ENCODE results near the gene PAPOLB.

Gene PAPOLB

GRCh38 chr7:4871930-4872675 is 10.3 kb upstream of the PAPOLB start:
- no peaks in the 10 kb centered on the region for H3K36me3 ChIP-seq (ENCODE audit: control insufficient read depth, insufficient read depth, low read length)
- H3K27me3 ChIP-seq (ENCODE audit: control insufficient read depth, insufficient read depth, low read length) = no peaks in the 10 kb centered on the region
- no peak overlapping the region for H3K27ac ChIP-seq (ENCODE audit: low read depth, low read length)
- H3K9ac ChIP-seq (ENCODE audit: low read length) = no peak overlapping the region
- no peak overlapping the region for H3K4me3 ChIP-seq (ENCODE audit: low read length)
- no peaks in the 10 kb centered on the region for H3K4me1 ChIP-seq (ENCODE audit: control insufficient read depth, insufficient read depth, low read length)

- Histone ChIP-seq H3K9ac (ENCODE audit: low read length) (no peak overlapping the region), H3K4me1 (ENCODE audit: control insufficient read depth, insufficient read depth, low read length) (no peaks in the 10 kb centered on the region), H3K4me3 (ENCODE audit: low read length) (no peak overlapping the region), H3K36me3 (ENCODE audit: control insufficient read depth, insufficient read depth, low read length) (no peaks in the 10 kb centered on the region), H3K27me3 (ENCODE audit: control insufficient read depth, insufficient read depth, low read length) (no peaks in the 10 kb centered on the region), H3K27ac (ENCODE audit: low read depth, low read length) (no peak overlapping the region)
These were observed 9.3 kb upstream of the PAPOLB start for GRCh38 chr7:4871056-4871680.

GRCh38 chr7:4868493-4868892 is 6.7 kb upstream of the PAPOLB start:
- no peaks in the 10 kb centered on the region for H3K27me3 ChIP-seq (ENCODE audit: control insufficient read depth, insufficient read depth, low read length)

GRCh38 chr7:4866528-4867496 is 5.0 kb upstream of the PAPOLB start:
- H3K27ac ChIP-seq (ENCODE audit: low read depth, low read length) = no peak overlapping the region
- no peaks in the 10 kb centered on the region for H3K36me3 ChIP-seq (ENCODE audit: control insufficient read depth, insufficient read depth, low read length)
- H3K9ac ChIP-seq (ENCODE audit: low read length) = no peak overlapping the region
- no peak overlapping the region for H3K4me3 ChIP-seq (ENCODE audit: low read length)
- no peaks in the 10 kb centered on the region for H3K4me1 ChIP-seq (ENCODE audit: control insufficient read depth, insufficient read depth, low read length)
- H3K27me3 ChIP-seq (ENCODE audit: control insufficient read depth, insufficient read depth, low read length) = no peaks in the 10 kb centered on the region

More at GRCh38 chr7:4868493-4868892, 6.7 kb upstream of the PAPOLB start:
- no peak overlapping the region for H3K27ac ChIP-seq (ENCODE audit: low read depth, low read length)
- H3K36me3 ChIP-seq (ENCODE audit: control insufficient read depth, insufficient read depth, low read length) = no peaks in the 10 kb centered on the region
- H3K4me1 ChIP-seq (ENCODE audit: control insufficient read depth, insufficient read depth, low read length) = no peaks in the 10 kb centered on the region
- no peak overlapping the region for H3K4me3 ChIP-seq (ENCODE audit: low read length)
- no peak overlapping the region for H3K9ac ChIP-seq (ENCODE audit: low read length)

- Histone ChIP-seq H3K27ac (ENCODE audit: low read depth, low read length) (no peak overlapping the region), H3K9ac (ENCODE audit: low read length) (no peak overlapping the region), H3K4me3 (ENCODE audit: low read length) (peak overlapping the region; percentile 53), H3K4me1 (ENCODE audit: control insufficient read depth, insufficient read depth, low read length) (no peaks in the 10 kb centered on the region), H3K27me3 (ENCODE audit: control insufficient read depth, insufficient read depth, low read length) (no peaks in the 10 kb centered on the region), H3K36me3 (ENCODE audit: control insufficient read depth, insufficient read depth, low read length) (no peaks in the 10 kb centered on the region)
These were observed 326 bp upstream of the PAPOLB start for GRCh38 chr7:4862156-4862555.

DNA sequence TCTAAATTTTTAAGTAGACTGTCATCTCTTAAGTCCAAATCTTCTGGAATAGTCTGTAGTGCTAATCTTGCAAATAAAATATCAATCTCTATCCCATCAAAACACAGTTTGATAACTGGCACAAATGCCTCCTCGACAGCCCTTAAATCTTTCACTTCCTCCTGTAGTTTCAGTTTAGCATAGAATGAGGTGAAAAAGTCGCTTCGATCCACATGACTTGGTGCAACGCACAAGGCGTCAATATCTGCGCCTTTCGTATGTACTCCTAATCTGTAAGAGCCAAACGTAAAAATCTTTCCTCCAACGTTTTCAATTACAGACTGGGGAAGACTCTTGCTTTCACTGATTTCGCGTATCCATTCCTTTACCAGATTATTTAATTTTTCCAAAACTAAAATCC is 603 bp downstream of the PAPOLB start:
- no peaks in the 10 kb centered on the region for H3K27me3 ChIP-seq (ENCODE audit: control insufficient read depth, insufficient read depth, low read length)
- H3K9ac ChIP-seq (ENCODE audit: low read length) = no peak overlapping the region
- no peak overlapping the region for H3K27ac ChIP-seq (ENCODE audit: low read depth, low read length)
- no peaks in the 10 kb centered on the region for H3K4me1 ChIP-seq (ENCODE audit: control insufficient read depth, insufficient read depth, low read length)
- H3K36me3 ChIP-seq (ENCODE audit: control insufficient read depth, insufficient read depth, low read length) = no peaks in the 10 kb centered on the region
- H3K4me3 ChIP-seq (ENCODE audit: low read length) = peak overlapping the region; percentile 53

DNA sequence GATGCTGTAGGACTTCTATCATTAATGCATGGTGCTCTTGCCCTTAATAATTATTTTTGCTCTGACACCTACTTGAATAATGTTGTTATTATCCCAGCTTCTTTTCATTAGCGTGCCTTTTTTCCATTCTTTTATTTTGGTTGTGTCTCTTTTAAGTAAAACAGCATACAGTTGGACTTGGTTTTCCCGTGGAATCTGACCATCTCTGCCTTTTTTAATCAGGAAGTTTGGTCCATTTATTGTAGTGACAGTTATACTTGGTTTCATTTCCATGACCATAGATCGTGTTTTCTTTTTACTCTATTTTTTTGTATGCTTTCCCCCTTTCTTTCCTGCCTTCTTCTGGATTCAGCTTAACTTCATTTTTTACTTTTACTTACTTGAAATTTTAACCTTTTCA is 4.6 kb downstream of the PAPOLB start:
- Histone ChIP-seq H3K4me3 (ENCODE audit: low read length) (no peak overlapping the region), H3K36me3 (ENCODE audit: control insufficient read depth, insufficient read depth, low read length) (no peaks in the 10 kb centered on the region), H3K9ac (ENCODE audit: low read length) (no peak overlapping the region), H3K4me1 (ENCODE audit: control insufficient read depth, insufficient read depth, low read length) (no peaks in the 10 kb centered on the region), H3K27ac (ENCODE audit: low read depth, low read length) (no peak overlapping the region), H3K27me3 (ENCODE audit: control insufficient read depth, insufficient read depth, low read length) (no peaks in the 10 kb centered on the region)

- Histone ChIP-seq H3K4me1 (ENCODE audit: control insufficient read depth, insufficient read depth, low read length) (no peaks in the 10 kb centered on the region), H3K27me3 (ENCODE audit: control insufficient read depth, insufficient read depth, low read length) (no peaks in the 10 kb centered on the region), H3K9ac (ENCODE audit: low read length) (no peak overlapping the region), H3K27ac (ENCODE audit: low read depth, low read length) (no peak overlapping the region), H3K36me3 (ENCODE audit: control insufficient read depth, insufficient read depth, low read length) (no peaks in the 10 kb centered on the region), H3K4me3 (ENCODE audit: low read length) (no peak overlapping the region)
These were observed 5.3 kb downstream of the PAPOLB start for GRCh38 chr7:4856336-4857057.

DNA sequence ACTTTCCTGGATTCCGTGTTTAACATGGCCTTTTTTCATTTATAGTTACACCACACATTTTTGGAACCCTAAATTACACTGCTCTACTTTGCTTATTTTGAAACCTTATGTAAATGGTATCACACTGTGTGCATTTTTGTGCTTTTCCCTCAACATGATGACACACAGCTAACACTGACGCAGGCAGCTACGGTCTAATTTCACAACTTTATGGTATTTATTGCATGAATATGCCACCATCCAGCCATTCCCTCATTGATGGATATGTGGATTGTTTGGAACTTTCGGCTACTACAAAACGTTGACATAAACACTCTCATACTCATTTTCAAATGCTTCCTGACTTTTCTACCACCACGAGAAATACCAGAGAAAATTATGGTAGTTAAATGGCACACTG is 6.9 kb downstream of the PAPOLB start:
- Histone ChIP-seq H3K4me1 (ENCODE audit: control insufficient read depth, insufficient read depth, low read length) (no peaks in the 10 kb centered on the region), H3K9ac (ENCODE audit: low read length) (no peak overlapping the region), H3K4me3 (ENCODE audit: low read length) (no peak overlapping the region), H3K27me3 (ENCODE audit: control insufficient read depth, insufficient read depth, low read length) (no peaks in the 10 kb centered on the region), H3K36me3 (ENCODE audit: control insufficient read depth, insufficient read depth, low read length) (no peaks in the 10 kb centered on the region), H3K27ac (ENCODE audit: low read depth, low read length) (no peak overlapping the region)

DNA sequence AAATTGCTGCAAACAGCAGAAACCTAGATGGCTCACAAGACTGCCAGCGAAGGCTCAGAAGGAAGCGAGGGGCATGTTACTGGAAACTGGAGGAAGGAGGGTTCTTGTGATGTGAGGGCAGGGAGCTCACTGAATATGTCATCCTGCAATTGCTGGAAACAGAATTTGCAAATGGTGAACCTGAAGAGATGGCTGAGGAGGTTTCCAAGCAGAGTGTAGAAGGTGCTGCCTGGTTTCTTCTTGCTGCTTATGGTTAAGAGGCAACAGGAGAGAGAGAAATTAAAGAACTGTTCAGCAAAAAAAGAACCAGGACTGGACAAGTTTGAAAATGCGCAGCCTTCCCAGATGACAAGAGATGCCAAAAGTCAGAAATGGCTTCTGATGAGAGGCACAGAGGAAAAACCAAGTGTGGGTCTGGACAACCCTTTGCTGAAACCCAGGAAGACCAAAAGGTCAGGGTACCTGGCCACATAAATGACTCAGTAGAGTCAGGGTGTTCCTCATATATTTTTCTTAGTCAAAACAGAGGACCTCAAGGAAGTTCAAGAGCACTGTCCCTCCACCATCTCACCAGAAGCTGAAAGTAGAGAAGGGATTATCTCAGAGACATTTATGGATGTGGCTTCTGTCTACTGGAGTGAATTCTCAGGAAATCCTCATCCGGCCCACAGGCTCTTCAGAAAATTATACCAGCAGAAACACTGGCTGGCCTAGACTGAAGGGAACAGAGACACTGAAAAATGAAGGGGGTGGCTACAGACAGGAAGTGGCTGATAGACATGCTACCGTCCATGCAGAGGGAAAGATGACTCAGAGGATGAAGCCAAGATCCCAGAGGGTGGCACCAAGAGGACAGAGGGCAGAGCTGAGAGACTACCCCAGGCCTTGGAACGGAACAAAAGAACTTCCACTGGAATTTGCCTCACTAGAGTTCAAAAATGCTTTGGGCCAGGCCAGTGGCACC is 10.1 kb downstream of the PAPOLB start:
- Histone ChIP-seq H3K27me3 (ENCODE audit: control insufficient read depth, insufficient read depth, low read length) (no peaks in the 10 kb centered on the region), H3K9ac (ENCODE audit: low read length) (no peak overlapping the region), H3K4me3 (ENCODE audit: low read length) (no peak overlapping the region), H3K4me1 (ENCODE audit: control insufficient read depth, insufficient read depth, low read length) (no peaks in the 10 kb centered on the region), H3K27ac (ENCODE audit: low read depth, low read length) (no peak overlapping the region), H3K36me3 (ENCODE audit: control insufficient read depth, insufficient read depth, low read length) (no peaks in the 10 kb centered on the region)

- Histone ChIP-seq H3K36me3 (ENCODE audit: control insufficient read depth, insufficient read depth, low read length) (no peaks in the 10 kb centered on the region), H3K27me3 (ENCODE audit: control insufficient read depth, insufficient read depth, low read length) (no peaks in the 10 kb centered on the region), H3K4me3 (ENCODE audit: low read length) (no peak overlapping the region), H3K4me1 (ENCODE audit: control insufficient read depth, insufficient read depth, low read length) (no peaks in the 10 kb centered on the region), H3K27ac (ENCODE audit: low read depth, low read length) (no peak overlapping the region), H3K9ac (ENCODE audit: low read length) (no peak overlapping the region)
These were observed 11.5 kb downstream of the PAPOLB start for GRCh38 chr7:4850262-4850795.
